ENCODE data around the gene KLRD1. TPM values are rescaled to one million over a fixed set of nuclear protein-coding genes. Genes with fewer than 3 reads are reported as not detected.
"Not testable (repeated sequence)": the region's sequence is repeated elsewhere in the genome, so short reads cannot be mapped to it uniquely, and the experiment has no call there.

The KLRD1 gene
- total and polyA plus RNA-seq, 3 donors from 2014 or later = 0.71 to 1.6 (median 0.87) TPM

GRCh38 chr12:10363914-10364814 is 56.5 kb downstream of the KLRD1 start:
- no peaks in the 10 kb centered on the region for H3K9me3 ChIP-seq
- no peaks in the 10 kb centered on the region for H3K27me3 ChIP-seq
- no peaks in the 10 kb centered on the region for H3K36me3 ChIP-seq (ENCODE audit: low read depth, missing control alignments)
- intact Hi-C loops (cut with DNase I; ENCODE audit: low total_unique reads) = no loop called here
- 6 to 8% methylated on average over 13 to 19 of the region's 19 CpGs for WGBS, 2 donors
- DNase-seq = peak; percentile 62
- peak overlapping the region; percentile 93 to 99 for H3K27ac ChIP-seq
- H3K4me3 ChIP-seq = peak overlapping the region; percentile 70 to 71
- H3K4me1 ChIP-seq = peaks cover 23% of the 10 kb centered on the region
- TF ChIP-seq CTCF (IDR thresholded peaks at IDR 0.05) (no peak), POLR2A (IDR thresholded peaks at IDR 0.05) (no peak)

- peak overlapping the region; percentile 93 to 99 for H3K27ac ChIP-seq
- H3K9me3 ChIP-seq = no peaks in the 10 kb centered on the region
- intact Hi-C loops (cut with DNase I; ENCODE audit: low total_unique reads) = no loop called here
- H3K36me3 ChIP-seq (ENCODE audit: low read depth, missing control alignments) = no peaks in the 10 kb centered on the region
- peak; percentile 79 for DNase-seq
- H3K4me1 ChIP-seq = peaks cover 23% of the 10 kb centered on the region
- no peaks in the 10 kb centered on the region for H3K27me3 ChIP-seq
- WGBS, 2 donors = 2 to 7% methylated on average over 15 of the region's 15 CpGs
- H3K4me3 ChIP-seq = peak overlapping the region; percentile 70 to 71
- no peak for TF ChIP-seq POLR2A (IDR thresholded peaks at IDR 0.05)
- no peak for TF ChIP-seq CTCF (IDR thresholded peaks at IDR 0.05)
These were observed 57.3 kb downstream of the KLRD1 start for GRCh38 chr12:10364815-10365622.

GRCh38 chr12:10365696-10366405 is 58.2 kb downstream of the KLRD1 start:
- intact Hi-C loops (cut with DNase I; ENCODE audit: low total_unique reads) = no loop called here

GRCh38 chr12:10366875-10367274 is 59.2 kb downstream of the KLRD1 start:
- no peak for DNase-seq
- Histone ChIP-seq H3K9me3 (no peaks in the 10 kb centered on the region), H3K4me1 (peaks cover 17% of the 10 kb centered on the region), H3K4me3 (no peak overlapping the region), H3K36me3 (ENCODE audit: low read depth, missing control alignments) (no peaks in the 10 kb centered on the region), H3K27me3 (no peaks in the 10 kb centered on the region), H3K27ac (peak overlapping the region; percentile 93 to 99)
- intact Hi-C loops (cut with DNase I; ENCODE audit: low total_unique reads) = no loop called here
- TF ChIP-seq POLR2A (IDR thresholded peaks at IDR 0.05) (no peak), CTCF (IDR thresholded peaks at IDR 0.05) (no peak)

More at GRCh38 chr12:10365696-10366405, 58.2 kb downstream of the KLRD1 start:
- H3K27me3 ChIP-seq = no peaks in the 10 kb centered on the region
- H3K36me3 ChIP-seq (ENCODE audit: low read depth, missing control alignments) = no peaks in the 10 kb centered on the region
- no peaks in the 10 kb centered on the region for H3K9me3 ChIP-seq
- H3K27ac ChIP-seq = peak overlapping the region; percentile 93 to 99
- peak overlapping the region; percentile 70 to 71 for H3K4me3 ChIP-seq
- 14 to 24% methylated on average over 6 of the region's 6 CpGs for WGBS, 2 donors
- no peak for DNase-seq
- TF ChIP-seq CTCF (IDR thresholded peaks at IDR 0.05) (peak in 1 of 3 experiments; percentile 11), POLR2A (IDR thresholded peaks at IDR 0.05) (no peak)
- H3K4me1 ChIP-seq = peaks cover 23% of the 10 kb centered on the region

GRCh38 chr12:10367714-10368113 is 60.0 kb downstream of the KLRD1 start:
- DNase-seq; H3K36me3 ChIP-seq (ENCODE audit: low read depth, missing control alignments); H3K27me3 ChIP-seq; intact Hi-C loops (cut with DNase I; ENCODE audit: low total_unique reads); H3K4me3 ChIP-seq; H3K9me3 ChIP-seq: not testable (repeated sequence)
- H3K4me1 ChIP-seq = peaks cover 11% of the 10 kb centered on the region
- H3K27ac ChIP-seq = peak overlapping the region; percentile 70 to 99
- WGBS, 2 donors = 56 to 66% methylated on average over 4 of the region's 4 CpGs
